ENCODE data around the gene TMEM186.

Gene TMEM186

GRCh38 chr16:8831871-8832716 is 34.7 kb upstream of the TMEM186 start:
- TF ChIP-seq CTCF (IDR thresholded peaks at IDR 0.05; ENCODE audit: low read depth, low read length): no peak
- H3K4me3 ChIP-seq (ENCODE audit: low read depth, low read length): no peak overlapping the region

GRCh38 chr16:8831450-8831849 is 34.0 kb upstream of the TMEM186 start:
- no peak overlapping the region for H3K4me3 ChIP-seq (ENCODE audit: low read depth, low read length)
- no peak for TF ChIP-seq CTCF (IDR thresholded peaks at IDR 0.05; ENCODE audit: low read depth, low read length)

GRCh38 chr16:8828541-8829165 is 31.2 kb upstream of the TMEM186 start:
- no peak overlapping the region for H3K4me3 ChIP-seq (ENCODE audit: low read depth, low read length)
- TF ChIP-seq CTCF (IDR thresholded peaks at IDR 0.05; ENCODE audit: low read depth, low read length): no peak

- TF ChIP-seq CTCF (IDR thresholded peaks at IDR 0.05; ENCODE audit: low read depth, low read length): no peak
- no peak overlapping the region for H3K4me3 ChIP-seq (ENCODE audit: low read depth, low read length)
Measured at GRCh38 chr16:8826278-8826879, 28.9 kb upstream of the TMEM186 start.

- no peak overlapping the region for H3K4me3 ChIP-seq (ENCODE audit: low read depth, low read length)
- no peak for TF ChIP-seq CTCF (IDR thresholded peaks at IDR 0.05; ENCODE audit: low read depth, low read length)
Measured at GRCh38 chr16:8822403-8822802, 25.0 kb upstream of the TMEM186 start.

GRCh38 chr16:8819411-8820034 is 22.1 kb upstream of the TMEM186 start:
- TF ChIP-seq CTCF (IDR thresholded peaks at IDR 0.05; ENCODE audit: low read depth, low read length): no peak
- H3K4me3 ChIP-seq (ENCODE audit: low read depth, low read length): no peak overlapping the region
